GM19023 (cell line): ENCODE measurements around the gene NIT1.

Experiments
- ATAC-seq: cut with Tn5 transposase; IDR thresholded peaks from one replicate; pipeline ENCODE4 v1.9.1; 2021; ENCODE audit warnings: mild to moderate bottlenecking, moderate library complexity; ENCODE audit not compliant: unreplicated experiment

The NIT1 gene

DNA sequence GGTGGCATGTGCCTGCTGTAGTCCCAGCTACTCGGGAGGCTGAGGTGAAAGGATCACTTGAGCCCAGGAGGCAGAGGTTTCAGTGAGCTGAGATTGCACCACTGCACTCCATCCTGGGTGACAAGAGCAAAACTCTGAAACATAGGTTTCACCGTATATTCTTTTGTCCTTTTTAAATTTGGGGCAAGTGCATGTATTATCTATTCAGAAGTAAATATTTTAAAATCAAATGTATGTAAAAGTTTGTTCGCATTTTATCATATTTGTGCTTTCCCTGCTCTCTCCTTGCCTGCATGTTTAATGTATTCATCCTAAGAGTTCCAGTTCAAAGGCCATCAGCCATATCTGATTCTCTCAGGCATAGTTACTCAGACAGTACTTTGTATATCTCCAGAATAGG, 27.9 kb downstream of the NIT1 start:
- no peak for ATAC-seq

GRCh38 chr1:161153176-161153575, 35.3 kb downstream of the NIT1 start:
- ATAC-seq = no peak

DNA sequence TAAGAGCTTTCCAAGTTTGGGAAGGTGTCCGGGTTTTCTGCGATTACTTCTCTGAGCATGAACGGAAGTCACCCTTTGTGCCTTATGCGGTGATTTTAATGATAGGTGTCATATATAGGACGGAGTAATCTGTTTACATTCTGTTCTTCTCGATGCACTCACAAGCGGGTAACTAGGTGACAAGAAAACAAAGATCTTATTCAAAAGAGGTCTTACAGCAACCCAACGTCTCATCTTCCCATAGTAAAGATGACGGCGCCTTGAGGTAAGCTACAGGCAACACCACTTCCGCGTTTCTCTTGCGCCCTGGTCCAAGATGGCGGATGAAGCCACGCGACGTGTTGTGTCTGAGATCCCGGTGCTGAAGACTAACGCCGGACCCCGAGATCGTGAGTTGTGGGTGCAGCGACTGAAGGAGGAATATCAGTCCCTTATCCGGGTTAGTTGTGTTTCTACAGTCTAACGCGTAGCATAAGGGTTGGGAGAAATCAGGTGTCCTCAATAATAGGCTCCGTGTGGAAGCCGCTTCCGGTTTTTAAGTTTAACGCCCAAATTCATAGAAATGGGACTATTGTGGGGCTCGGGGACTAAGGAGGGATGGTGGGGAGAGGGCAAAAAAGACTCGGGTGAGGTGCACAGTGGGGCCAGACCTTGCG, 35.9 kb downstream of the NIT1 start, which contains the start of gene UFC1:
Gene UFC1 (plus strand): TSS at position 297 of the 656 bp plus-strand sequence. CDS start 20 bp downstream, at position 317.
- peak; percentile 94 for ATAC-seq

- no peak for ATAC-seq
These were observed 40.0 kb downstream of the NIT1 start for GRCh38 chr1:161157867-161158266.

DNA sequence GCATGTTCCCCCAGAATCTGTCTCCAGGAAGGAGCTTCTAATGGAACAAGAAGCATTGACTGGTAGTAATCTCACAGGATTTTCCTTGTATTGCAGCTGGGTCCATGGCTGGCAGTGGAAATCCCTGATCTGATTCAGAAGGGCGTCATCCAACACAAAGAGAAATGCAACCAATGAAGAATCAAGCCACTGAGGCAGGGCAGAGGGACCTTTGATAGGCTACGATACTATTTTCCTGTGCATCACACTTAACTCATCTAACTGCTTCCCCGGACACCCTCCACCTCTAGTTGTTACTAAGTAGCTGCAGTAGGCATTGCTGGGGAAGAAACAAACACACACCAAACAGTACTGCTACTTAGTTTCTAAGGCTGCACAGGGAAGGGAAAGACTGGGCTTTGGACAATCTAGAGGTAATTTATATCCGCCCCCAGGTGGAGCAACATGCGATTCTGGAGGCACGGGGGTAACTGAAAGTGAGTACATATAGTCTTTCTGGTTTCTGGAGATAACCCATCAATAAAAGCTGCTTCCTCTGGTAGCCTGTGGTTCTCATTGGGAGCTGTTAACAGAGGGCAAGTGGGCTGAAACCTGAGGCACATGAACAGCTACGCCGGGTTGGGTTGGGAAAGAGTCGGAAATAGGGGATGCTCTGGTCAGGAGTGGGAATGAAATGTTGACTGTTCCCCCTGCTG, 40.6 kb downstream of the NIT1 start:
- no peak for ATAC-seq

DNA sequence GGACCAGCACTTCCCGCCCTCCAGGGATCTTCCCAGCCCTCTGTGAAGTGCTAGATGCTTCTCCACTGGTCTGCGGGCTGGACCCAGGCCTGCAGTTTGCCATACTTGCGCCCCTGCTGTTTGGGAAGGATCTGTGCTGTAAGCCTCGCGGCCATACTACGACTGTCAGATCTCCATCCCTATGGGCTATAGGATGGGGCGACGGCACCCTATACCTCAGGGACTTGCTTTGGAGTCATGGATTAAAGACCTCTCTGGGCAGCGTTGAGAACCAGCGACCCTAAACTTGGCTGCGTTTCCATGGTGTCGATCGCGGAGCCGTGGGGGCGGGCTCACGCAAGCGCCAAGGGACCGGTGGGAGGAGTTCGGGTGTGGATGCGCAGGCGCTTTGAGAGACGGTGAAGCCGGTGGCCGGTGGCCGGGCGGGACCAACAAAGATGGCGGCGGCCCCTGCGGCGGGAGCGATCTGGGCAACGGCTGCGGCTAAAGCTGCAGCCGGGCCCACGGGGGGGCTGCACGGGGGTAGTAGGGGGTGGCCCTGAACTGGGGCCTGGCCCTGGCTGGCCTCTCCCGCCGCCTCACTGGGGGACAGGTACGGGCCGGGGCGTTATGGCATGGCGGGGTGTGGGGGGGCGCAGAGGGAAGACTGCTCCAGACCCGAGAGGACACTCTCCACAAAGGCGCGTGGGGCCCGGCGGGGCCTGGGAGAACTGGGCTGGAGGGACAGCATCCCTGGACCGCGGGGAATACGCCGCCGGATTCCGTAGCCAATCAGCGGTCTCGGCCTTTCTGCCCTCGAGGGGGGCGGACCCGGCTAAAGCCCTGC, 41.4 kb downstream of the NIT1 start, which contains the start of gene USP21:
Gene USP21 (plus strand): TSS at position 414 of the 826 bp plus-strand sequence. CDS start 1,141 bp downstream, outside the sequence.
- ATAC-seq = peak; percentile 86

GRCh38 chr1:161159913-161160243, 42.0 kb downstream of the NIT1 start:
- peak; percentile 34 for ATAC-seq

DNA sequence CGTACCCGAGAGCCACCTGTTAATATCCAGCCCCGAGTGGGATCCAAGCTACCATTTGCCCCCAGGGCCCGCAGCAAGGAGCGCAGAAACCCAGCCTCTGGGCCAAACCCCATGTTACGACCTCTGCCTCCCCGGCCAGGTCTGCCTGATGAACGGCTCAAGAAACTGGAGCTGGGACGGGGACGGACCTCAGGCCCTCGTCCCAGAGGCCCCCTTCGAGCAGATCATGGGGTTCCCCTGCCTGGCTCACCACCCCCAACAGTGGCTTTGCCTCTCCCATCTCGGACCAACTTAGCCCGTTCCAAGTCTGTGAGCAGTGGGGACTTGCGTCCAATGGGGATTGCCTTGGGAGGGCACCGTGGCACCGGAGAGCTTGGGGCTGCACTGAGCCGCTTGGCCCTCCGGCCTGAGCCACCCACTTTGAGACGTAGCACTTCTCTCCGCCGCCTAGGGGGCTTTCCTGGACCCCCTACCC, 42.8 kb downstream of the NIT1 start:
- no peak for ATAC-seq

DNA sequence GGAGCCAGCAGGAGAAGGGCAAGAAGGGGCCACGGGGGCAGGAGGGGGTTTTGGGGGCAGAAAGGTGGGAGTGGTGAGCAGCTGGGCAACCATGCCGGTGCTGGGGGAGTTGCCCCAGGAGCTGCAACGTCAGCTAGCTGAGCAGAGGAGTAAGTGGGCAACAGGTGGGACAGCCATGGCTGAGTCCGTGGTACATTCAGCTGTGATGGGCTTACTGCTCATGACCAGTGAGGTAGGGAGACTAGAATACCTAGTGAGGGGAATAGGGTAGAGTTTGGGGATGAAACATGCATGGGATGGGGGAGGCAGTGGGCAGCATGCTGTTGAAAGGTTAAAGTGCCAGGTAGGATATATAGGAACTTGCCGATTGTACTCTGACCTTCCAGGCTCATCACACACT, 43.7 kb downstream of the NIT1 start:
- ATAC-seq = no peak

DNA sequence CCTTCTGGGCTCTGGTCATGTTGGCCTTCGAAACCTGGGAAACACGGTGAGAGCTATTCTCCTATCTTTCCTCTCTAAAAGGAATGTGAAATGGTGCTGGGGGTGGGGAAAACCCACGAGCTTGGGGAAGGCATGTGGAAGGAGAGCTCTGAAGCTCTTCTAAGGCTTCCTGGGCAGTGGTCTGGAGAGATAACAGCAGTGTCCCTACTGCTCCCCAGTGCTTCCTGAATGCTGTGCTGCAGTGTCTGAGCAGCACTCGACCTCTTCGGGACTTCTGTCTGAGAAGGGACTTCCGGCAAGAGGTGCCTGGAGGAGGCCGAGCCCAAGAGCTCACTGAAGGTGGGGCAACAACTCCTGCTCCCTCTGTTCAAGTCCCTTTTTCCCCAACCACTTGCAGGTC, 44.1 kb downstream of the NIT1 start:
- ATAC-seq = no peak

- no peak for ATAC-seq
These were observed 44.9 kb downstream of the NIT1 start for GRCh38 chr1:161162806-161163205.

DNA sequence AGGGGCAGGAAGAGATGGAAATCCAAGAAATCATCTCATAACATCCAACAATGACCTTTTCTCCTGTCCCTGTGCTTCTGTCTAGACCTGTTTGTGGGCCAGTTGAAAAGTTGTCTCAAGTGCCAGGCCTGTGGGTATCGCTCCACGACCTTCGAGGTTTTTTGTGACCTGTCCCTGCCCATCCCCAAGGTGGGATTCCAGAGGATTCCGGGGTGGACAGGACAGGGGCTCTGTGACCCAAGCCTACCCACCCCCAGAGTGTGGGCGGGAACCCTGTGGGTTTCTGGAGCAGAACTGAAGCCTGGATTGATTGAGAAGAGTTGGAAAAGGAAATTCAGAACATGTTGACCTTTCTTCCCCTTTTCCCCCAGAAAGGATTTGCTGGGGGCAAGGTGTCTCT, 45.9 kb downstream of the NIT1 start:
- no peak for ATAC-seq

GRCh38 chr1:161164901-161165610, 47.2 kb downstream of the NIT1 start:
- no peak for ATAC-seq

- peak; percentile 95 for ATAC-seq
These were observed 48.1 kb downstream of the NIT1 start, which contains the start of gene PPOX for GRCh38 chr1:161165742-161166668. TSS of gene PPOX (plus strand) at chr1:161166426. CDS start at chr1:161166848, 422 bp downstream.

DNA sequence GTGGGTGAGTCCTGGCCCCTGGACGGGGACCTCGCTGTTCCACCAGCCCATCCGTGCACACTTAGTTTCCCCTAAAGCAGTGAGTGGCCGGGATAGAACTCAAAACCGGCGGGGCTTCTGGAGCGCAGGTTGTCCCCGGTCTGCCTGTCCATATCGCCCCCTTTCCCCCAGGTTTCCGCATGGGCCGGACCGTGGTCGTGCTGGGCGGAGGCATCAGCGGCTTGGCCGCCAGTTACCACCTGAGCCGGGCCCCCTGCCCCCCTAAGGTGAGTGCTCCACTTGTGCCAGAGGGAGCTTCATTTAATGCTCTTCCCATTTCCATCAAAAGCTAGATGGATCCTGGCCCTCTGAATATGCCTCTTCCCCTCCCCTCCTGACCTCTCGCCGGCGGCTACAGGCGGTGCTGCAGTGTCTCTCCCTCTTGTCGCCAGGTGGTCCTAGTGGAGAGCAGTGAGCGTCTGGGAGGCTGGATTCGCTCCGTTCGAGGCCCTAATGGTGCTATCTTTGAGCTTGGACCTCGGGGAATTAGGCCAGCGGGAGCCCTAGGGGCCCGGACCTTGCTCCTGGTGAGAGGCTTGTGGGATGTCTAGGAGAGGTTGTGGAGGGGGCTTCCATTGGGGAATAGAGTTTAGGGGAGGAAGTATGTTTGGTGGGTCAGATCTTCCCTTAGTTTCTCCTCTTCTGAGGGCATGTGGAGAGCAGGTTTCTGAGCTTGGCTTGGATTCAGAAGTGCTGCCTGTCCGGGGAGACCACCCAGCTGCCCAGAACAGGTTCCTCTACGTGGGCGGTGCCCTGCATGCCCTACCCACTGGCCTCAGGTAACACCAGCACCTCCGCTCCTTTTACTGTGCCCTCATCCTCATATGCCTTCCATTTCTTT, 49.0 kb downstream of the NIT1 start:
- ATAC-seq = peak; percentile 2

DNA sequence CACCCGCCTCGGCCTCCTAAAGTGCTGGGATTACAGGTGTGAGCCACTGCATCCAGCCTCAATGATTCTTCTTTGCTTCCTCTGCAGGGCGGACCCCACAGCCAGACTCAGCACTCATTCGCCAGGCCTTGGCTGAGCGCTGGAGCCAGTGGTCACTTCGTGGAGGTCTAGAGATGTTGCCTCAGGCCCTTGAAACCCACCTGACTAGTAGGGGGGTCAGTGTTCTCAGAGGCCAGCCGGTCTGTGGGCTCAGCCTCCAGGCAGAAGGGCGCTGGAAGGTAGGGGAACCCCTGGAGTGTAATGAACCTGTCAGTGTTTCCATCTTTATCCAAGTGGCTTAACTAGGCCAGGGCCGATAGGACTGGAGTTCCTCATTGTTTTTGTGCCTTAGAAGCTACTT, 51.0 kb downstream of the NIT1 start:
- ATAC-seq = no peak
